ENCODE measurements around the gene TPRN.

TPRN gene

DNA sequence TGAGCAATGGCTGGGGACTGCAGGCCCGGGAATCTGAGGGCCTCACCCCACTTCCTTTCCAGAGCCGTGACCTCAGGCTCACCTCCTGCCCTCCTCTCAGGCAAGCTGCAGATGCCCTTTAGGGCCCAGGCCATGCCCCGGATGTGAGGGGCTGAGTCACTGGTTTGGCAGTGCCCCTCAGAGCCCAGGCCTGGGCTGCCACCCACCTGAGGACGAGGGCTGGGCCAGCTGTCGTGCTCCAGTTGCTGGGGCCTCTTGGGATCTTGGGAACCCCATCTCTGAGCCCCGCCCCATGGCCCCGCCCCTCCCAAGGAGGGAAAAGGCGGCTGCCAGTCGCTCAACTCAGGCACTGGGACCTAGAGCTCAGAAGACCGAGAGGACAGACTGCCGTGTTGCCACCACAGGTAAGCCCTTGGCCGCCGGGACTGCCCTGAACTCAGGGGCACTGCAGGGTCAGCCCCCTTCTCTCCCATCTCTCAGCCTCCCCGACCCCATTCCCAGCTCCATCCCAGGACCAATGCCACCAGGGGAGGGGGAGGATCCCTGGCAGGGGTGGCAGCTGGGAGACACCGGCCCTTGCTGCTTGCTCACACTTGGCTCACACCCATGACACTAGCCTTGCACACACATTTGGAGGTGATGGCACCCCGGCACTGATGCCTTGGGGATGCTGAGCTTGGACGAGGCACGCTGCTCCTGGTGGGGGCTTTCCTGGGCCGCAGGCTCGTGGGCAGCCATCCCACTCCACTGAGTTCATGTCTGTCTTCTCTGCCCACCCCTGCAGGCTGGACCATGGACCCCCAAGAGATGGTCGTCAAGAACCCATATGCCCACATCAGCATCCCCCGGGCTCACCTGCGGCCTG, 24.5 kb upstream of the TPRN start, which contains the start of gene CYSRT1:
TSS of gene CYSRT1 (plus strand) at position 345 of the 865 bp plus-strand sequence. CDS start at position 793, 448 bp downstream.
- DNase-seq (ENCODE audit: low spot score): no peak

DNA sequence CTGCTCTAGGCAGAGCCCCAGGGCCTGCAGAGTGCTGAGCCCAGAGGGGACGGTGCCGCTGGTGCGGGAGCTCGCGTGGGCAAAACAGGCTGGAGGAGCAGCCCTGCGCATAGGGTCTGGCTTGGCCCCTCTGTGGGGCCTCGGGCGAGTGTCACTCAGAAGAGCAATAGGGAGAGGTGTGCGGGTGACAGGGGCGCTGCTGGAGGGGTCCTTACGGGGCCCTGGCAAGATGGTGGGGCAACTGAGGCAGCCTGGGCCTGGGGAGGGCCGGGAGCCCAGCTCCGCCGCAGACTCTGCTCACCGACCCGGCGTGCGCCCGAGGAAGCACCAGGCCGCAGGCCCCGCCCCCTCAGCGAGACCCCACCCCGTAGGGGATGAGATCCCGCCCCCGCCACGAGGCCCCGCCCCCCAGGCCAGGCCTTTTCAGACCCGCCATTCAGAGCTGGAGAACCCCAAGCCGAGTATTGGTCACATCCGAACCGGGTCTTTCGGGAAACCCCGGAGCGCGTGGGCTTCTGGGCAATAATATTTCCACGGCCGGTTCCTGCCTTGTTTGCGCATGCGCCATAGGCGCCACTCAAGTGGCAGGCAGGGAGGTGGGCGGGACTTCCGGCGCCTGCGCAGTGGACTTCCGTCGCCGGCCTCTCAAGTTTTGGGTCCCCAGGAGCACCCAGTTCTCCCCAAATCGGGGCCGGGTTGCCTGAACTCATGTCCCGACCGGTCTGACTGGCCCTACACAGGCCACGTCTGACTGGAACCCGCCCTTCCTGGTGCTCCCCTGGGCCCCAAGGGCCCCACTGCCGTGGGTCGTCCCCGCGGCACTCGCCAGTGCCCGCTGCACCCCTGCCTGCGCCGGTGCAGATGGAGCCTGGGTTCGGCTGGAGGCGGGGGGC, 22.8 kb upstream of the TPRN start:
- peak; percentile 96 for DNase-seq (ENCODE audit: low spot score)

DNA sequence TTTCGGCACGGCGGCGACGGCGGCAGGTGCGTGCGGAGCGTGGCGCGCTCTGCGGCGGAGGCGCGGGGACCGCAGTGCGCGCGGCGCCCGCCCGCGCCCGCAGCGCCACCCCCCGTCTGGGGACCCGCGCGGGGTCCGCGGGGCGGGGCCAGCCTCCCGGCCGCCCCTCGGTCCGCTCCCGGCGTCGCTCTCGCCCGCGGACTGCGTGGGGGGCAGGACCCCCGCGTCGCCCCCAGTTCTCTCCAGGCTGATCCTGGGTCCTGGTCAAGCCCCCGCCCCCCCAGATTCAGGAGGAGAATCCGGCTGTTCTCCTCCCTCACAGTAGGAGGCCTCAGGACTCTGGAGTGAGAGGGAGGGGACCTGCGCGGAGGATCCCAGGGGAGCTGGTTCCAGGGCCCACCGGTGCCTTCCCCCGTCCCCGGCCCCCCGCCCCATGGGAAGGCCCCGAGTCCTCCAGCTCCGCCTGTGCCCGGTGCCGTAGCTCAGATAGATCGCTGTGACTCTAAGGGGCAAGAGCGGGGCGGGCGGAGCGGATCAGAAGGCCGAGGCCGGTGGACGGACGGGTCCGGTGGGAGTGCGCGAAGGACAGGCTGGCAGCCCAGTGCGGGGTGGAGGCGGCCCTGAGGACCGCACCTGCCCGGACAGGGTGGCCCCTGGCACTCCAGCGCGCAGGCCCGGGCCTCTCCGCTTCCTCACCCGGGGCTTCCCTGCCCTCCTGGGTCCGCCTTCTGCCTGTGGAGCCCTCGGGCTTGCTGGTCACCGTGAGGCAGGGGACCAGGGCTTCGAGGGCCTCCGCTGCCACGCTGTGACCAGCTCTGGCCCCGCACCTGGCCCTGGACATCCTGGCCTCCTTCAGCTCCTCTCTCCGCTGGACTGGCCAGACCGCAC, 21.9 kb upstream of the TPRN start, which contains the start of gene RNF208:
TSS of gene RNF208 (minus strand) at position 51 of the 888 bp plus-strand sequence. CDS start 1,028 bp downstream, outside the sequence.
- DNase-seq (ENCODE audit: low spot score): peak; percentile 87

DNA sequence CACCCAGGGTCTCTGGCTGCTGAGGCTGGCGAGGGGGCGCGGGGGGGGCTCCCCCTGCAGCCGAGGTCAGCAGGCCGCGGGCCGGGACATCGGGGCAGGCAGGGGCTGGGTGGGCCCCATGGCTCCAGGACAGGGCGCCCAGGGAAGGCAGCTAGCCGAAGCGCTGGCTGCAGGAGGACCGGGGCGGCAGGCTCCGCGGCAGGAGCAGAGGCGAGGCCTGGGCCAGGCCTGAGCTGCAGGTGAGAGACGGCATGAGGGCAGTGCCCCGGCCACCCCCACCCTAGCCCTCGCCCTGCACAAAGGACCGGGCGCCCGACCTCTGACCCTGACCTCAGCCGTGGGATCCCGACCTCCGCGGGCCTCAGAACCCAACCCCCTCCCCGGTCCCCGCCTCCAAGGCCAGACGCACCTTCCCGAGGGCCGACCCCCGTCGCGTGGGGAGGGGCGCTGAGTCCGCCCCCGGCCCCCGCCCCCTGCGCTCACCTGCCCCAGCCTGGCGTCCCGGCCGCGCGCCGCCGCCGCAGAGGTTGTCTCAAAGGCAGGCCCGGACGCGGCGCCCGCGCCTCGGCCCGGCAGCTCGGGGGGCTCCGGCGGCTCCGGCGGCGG, 21.1 kb upstream of the TPRN start:
- no peak for DNase-seq (ENCODE audit: low spot score)

DNA sequence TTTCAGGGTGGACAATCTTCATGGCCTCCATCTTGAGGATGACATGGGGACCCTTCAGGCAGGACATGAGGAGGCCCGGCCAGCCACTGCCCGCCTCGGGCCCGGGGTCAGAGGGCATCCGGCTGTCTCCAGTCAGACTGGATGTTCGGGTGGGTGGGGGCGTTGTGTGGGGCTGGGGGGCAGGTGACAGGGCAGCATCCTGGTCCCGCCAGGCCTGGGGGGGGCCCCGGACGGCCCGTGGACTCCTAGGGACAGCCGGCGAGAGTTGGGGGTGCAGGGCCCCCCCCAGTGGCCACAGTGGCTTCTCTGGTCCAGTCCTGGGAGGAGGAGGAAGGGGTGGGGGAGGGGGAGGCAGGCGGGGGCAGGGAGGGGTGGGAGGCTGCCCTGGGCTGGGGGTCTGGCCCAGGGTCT, 20.6 kb upstream of the TPRN start:
- no peak for DNase-seq (ENCODE audit: low spot score)

DNA sequence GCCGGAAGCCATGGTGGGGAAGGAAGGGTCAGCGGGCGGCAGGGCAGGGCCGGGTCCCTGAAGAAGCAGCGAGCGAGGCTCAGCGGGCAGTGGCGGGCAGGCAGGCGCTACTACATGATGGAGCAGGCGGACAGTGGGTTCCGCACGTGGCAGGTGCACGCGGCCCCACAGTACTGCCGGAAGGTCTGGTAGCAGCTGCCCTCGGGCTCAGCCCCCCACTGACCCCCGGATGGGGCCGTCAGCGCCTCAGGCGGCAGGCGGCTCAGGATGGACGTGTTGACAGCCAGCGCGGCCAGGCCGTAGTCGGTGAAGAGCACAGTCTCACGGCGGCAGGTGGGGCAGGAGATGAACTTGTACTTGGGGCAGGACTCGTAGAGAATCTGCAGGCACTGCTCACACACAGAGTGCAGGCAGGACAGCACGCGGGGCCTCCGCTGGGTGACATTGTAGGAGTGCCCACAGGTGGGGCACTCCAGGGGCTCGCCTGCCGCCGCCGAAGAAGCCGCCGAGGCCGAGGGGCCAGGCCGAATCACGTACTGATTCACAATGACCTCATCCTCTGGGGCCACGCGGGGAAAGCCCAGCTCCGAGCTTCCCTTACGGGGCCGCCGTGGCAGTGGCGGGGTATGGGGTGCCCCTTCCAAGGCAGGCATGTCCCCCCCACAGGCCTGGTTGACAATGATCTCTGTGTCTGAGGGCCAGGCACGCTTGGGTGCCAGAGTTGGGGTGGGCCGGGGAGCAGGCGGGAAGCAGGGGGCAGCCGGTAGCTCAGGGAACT, 20.0 kb upstream of the TPRN start:
- DNase-seq (ENCODE audit: low spot score): no peak

DNA sequence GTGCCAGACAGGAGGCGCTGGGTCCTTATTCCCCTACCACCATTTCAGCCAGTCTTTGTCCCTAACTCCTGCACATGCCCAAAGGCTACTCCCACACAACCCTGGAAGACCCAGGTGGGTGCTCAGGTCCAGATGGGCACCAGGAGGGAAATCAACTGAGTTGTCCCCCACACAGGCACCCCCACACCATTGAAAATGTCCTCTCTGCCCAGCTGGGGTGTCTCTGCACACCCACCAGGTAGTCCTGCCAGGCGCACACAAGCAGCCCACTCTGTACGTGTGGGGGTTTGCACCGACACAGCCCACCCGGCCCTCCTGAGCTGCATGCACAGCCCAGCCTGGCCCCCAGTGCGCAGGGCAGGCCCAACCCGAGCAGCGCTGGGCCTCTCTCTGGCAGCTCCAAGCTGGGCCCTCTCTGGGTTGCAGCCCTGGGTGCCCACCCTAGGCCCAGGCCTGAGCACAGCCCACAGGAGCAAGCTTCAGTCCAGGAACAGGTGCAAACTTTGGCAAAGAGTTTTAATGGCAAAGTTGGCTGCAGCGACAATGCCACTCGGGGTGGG, 19.3 kb upstream of the TPRN start:
- no peak for DNase-seq (ENCODE audit: low spot score)

DNA sequence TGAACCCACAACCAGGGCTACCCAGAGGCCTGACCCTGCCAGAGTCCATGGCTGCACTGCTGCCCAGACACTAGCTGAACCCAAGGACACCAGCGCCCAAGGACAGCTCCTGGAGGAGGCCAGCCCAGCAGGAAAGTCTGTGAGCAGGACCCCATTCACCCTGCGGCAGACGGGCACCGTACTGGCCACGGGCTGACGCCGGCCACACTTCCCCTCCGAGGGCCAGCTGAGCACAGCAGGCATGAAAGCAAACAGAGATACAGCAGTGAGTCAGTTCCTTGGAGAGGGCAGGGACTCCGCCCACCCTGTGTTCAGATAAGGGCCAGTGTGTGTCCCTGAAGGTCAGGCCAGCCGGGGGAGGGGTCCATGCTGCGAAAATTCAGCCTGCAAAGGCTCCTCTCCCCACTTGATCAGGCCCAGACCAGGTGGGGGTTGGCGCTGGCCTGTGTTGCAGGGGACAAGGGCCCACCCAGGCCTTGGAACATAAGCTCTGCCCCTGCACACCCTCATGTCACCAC, 18.3 kb upstream of the TPRN start:
- DNase-seq (ENCODE audit: low spot score): no peak

DNA sequence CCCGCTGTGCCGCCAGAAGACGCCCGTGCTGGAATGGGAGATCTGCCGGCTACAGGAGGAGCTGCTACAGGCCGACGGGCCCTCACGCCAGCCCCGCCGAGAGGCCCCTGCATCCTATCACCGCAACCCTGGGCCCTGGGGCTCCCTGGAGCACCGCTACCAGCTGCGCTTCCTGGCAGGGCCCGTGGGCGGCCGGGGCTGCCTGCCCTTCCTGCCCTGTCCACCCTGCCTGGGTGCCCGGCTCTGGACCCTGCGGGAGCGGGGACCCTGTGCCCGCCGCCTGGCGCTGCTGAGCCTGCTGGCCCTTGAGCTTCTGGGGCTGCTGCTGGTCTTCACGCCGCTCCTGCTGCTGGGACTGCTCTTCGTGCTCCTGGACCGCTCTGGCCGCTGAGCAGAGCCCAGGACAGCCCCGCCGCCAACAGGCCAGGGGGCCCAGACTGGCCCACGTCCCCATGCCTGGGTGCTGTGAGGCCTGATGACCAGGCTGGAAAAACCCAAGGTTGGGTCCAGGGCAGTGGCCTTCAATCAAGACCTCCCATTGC, 17.7 kb upstream of the TPRN start:
- DNase-seq (ENCODE audit: low spot score): no peak

DNA sequence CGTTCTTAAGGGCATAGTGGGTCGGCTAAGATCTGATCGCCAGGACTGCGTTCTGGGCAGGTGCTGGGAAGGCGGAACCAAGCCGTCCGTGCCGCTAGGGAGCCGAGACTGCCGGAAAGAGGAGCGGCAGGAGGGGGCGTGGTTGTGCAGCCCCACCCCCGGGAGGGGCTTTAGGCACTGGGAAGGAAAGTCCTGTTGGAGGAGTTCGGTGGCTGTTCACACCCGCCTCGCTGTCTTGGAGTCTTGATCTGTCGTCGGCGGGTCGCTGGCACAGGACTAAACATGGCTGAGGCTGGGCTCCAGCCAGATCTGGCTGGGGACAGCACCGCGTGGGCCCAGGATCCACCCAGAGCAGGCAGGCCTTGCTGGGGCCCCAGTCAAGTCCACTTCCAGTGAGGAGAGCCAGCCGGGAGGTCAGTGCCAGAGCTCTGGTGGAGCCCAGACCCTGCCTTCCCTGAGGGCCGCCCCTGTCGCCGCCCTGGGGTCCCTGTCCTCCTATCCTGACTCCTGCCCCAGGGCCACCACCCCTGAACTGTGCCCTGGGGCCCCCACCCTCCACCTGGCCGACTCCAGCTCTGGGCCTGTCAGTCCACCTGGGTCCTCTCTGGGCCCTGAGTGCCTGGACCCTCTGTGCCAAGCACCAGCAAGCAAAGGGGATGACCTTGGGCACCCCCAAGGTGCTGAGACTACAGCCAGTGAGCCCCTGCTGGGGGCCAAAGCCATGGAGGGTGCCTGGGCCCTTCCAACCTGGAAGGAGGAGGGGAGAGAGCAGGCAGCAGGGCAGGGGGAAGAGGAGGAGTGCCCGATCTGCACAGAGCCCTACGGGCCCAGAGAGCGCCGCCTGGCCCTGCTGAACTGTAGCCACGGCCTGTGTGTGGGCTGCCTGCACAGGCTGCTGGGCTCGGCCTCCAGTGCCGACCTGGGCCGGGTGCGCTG, 17.0 kb upstream of the TPRN start:
- DNase-seq (ENCODE audit: low spot score): no peak

DNA sequence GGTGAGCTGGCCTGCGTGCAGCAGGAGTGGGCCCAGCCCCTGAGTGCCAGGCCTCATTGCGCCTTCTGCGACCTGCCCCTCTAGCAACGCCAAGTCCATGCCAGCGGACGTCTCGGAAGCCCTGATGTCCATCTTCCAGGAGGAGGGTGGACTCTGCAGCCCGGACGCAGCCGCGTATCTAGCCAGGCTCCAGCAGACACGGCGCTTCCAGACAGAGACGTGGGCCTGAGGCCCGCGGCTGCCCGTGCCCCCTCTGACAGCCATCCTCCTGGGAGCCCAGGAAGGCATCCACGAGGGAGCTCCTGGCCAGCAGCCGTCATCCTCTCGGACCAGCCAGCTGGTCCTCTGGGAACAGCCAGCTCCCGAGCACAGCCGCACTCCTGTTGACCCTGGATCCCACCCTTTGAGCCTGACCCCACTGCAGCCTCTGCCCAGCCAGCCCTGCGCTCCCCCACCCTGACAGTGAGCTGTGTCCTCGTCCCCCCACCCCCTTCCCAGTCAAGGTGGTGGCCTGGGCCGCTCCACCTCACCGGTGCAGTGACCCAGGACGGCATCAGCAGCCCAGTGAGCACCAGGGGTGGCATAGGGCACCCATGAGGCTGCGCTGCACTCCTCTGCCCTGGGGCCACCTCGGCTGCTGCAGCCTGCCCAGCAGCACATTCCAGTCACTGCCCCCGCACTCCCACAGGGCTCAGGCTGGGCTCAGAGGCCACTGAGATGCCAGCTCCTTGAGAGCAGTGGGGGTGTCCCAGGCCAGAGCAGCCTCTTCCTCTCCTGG, 15.8 kb upstream of the TPRN start:
- no peak for DNase-seq (ENCODE audit: low spot score)

DNA sequence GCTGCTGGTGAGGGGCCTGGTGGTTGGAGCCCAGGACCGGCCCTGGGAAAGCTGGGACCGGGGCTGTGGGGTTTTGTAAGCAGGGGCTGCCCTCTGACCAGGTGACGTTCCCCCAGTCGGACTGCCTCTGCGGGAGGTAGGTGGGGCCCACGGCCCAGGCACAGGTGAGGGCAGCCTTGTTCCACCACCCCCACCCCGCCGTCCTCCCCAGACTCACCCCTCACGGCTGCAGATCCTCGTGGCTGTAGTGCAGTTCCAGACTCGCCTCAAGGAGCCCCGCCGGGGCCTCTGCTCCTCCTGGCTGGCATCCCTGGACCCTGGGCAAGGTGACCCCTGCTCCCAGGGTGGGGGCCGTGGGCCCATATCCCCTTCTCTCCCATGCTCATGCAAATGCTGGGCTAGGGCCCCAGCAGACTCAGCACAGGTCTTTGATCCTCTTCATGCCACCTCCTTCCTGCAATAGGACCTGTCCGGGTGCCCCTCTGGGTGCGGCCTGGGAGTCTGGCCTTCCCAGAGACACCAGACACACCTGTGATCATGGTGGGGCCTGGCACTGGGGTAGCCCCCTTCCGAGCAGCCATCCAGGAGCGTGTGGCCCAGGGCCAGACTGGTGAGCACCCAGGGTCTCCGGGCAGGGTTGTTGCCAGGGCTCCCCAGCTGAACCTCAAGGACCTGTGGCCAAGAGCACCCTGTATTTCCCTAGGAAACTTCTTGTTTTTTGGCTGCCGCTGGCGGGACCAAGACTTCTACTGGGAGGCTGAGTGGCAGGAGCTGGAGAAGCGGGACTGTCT, 14.8 kb upstream of the TPRN start:
- DNase-seq (ENCODE audit: low spot score): no peak

DNA sequence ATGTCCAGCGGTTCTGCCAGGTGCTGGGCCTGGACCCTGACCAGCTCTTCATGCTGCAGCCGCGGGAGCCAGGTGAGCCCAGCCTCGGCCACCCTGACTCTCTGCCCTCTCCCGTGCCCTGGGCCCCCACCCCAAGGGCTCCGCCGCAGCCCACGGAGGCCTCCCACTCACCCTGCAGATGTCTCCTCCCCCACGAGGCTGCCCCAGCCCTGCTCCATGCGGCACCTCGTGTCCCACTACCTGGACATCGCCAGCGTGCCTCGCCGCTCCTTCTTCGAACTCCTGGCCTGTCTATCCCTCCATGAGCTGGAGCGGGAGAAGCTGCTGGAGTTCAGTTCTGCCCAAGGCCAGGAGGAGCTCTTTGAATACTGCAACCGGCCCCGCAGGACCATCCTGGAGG, 14.1 kb upstream of the TPRN start:
- no peak for DNase-seq (ENCODE audit: low spot score)

DNA sequence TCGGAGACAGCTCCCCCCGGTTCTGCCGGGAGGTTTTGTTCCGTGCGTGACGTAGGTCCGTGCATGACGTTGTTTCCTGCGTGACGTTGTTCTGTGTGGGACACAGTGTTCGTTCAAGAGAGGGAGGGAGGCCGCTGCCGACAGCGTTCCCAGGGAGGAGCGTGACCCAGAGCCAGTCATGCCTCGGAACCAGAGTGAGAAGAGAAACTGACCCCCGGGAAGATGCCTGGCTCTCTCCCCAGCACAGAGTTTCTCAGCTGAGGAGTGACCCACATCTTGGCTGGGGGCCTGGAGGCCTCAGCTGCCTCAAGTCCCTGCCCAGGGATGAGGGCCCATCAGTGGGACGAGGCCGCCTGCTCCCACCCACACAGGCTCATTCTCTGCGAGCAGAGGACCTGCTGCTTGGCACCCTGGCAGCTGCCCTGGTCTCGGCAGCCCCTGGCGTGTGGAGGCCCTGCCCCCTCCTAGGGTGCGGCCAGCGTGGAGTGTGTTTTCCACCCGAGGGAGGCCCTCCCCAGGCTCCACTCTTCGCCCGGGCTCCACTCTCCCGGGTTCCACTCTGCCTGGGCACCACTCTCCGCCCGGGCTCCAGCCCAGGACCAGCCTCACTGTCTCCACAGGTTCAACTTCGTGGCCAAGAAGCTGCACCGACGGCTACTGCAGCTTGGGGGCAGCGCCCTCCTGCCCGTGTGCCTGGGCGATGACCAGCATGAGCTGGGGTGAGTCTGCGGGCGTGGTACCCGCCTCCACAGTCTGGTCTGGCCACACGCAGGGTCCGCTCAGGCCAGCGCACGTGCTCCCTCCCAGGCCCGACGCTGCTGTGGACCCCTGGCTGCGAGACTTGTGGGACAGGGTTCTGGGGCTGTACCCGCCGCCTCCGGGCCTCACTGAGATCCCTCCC, 12.9 kb upstream of the TPRN start:
- DNase-seq (ENCODE audit: low spot score): no peak

DNA sequence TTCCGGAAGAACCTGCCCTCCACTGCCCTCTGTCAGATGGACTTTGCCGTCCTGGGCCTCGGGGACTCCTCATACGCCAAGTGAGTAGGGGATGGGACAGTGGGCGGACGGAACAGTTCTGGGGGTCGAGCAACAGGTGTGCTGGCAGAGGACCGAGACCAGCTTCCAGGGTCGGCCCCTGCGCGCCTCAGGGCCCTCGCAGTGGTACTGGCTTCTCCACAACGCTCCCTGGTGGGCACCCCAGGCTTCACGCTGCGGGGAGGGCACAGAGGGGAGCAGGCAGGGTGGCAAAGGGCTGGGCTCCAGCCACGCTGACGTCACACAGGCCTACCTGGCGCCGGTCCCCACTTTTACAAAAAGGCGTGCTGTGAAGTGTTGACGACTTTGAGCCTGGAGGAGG, 12.0 kb upstream of the TPRN start:
- DNase-seq (ENCODE audit: low spot score): no peak

DNA sequence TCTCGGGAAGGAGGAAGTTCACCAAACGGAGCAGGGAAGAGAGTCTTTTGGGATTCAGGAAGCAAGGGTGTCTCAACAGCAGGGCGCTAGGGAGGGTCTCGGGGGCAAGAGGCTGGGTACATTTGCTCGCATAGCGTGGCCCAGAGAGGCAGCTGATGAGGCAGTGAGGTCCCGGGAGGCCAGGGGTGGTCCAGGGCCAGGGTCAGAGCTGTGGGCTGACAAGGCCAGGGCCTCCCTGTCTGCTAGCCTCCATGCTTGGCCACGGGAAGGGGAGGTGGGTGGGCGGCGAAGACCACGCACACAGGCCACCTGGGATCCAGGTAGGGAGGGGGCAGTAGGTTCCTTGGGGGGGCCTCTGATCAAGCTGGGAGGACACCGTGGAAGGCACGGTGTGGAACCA, 11.0 kb upstream of the TPRN start:
- DNase-seq (ENCODE audit: low spot score): no peak
